Activated naive CD4-positive, alpha-beta T cell treated with anti-CD3 and anti-CD28 coated beads, Interleukin-2, amount 10 ng/mL, durations not matched to agents 5 hours and 36 hours (primary cell): Measurements from ENCODE around the gene SCMH1. TPM values are rescaled to one million over a fixed set of nuclear protein-coding genes. Genes with fewer than 3 reads are reported as not detected.

Experiments
- total RNA-seq, 2 experiments: library from RNA; stranded (reverse); gene quantifications; one replicate each; pipeline ENCODE4 v1.2.3, GENCODE V29; 2021

SCMH1 gene
- total RNA-seq: 10 to 100 TPM; 18.4 to 20.1 TPM

GRCh38 chr1:41241749-41242341 lies at the start of gene SCMH1:
Gene SCMH1, minus strand, starts transcription at chr1:41242306. Its CDS starts 56,173 bp downstream, at chr1:41186133.

GRCh38 chr1:41021526-41022308 lies 220.4 kb downstream of the SCMH1 start, which contains the start of gene SLFNL1:
Gene SLFNL1, minus strand, starts transcription at chr1:41021725. Its CDS starts 1,065 bp downstream, at chr1:41020660.

DNA sequence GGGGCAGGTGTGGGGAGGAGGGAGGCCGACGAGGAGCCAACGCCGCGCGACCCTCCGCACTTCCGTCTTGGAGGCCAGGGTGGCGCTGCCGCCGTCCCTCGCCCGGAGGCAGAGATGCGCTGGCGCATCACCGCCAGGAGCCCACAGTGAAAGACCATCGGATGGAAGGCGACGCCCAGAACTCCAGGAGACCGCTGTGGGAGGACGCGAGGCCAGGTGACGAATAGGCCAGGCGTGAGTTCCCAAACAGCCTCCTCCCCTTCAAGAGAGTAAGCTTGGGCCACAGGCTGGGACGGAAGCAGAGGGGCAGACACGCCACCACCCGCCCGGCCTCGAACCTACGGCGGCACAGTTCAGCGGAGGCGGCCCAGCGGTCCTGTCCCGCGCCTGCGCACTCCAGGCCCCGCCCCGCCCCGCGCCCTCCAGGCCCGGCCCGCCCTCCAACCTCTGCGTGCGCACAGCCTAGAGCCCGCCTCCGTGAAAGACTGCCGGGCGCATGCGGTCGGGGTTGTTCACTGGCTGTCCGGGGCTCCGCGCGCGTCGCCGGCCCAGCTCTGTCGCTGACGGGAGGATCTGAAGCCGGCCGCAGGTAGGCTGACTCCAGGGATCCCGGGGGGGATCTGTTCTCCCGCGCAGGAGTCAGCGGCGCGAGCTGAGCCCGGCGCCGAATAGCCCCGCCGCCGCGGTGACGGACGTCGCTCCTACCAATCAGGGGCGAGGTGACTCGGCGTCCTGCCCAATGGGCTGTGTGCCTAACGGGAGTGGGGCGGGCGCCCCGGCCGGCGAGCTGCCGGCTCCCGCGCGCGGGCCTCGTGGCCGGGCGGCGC lies 262.7 kb downstream of the SCMH1 start, which contains the start of gene CTPS1:
TSS of gene CTPS1 (plus strand) at position 456 of the 827 bp plus-strand sequence. CDS start 3,595 bp downstream, outside the sequence.

Other genes starting within 250 kb of the SCMH1 start
- under 1 TPM; 0.20 to 0.29 TPM for gene SLFNL1, start 220.6 kb downstream of the SCMH1 start, total RNA-seq
- gene FOXO6, start 119.1 kb upstream of the SCMH1 start, total RNA-seq: not detected
- gene EDN2, start 242.4 kb upstream of the SCMH1 start, total RNA-seq: not detected